Activated gamma-delta T cell treated with anti-CD3 and anti-CD28 coated beads, Interleukin-2, amount 50 U/mL, for 16 hours (primary cell): Measurements from ENCODE around the gene CCDC174.

Source experiments
- DNase-seq: peaks from one replicate; pipeline ENCODE4 v3.0.0-alpha.2; 2020; ENCODE audit warnings: low read depth

CCDC174 gene

GRCh38 chr3:14703128-14703750 lies 51.7 kb downstream of the CCDC174 start:
- DNase-seq = no peak

GRCh38 chr3:14703791-14704190 lies 52.2 kb downstream of the CCDC174 start:
- no peak for DNase-seq

GRCh38 chr3:14706096-14706495 lies 54.5 kb downstream of the CCDC174 start:
- DNase-seq = no peak

GRCh38 chr3:14716591-14716990 lies 65.0 kb downstream of the CCDC174 start:
- no peak for DNase-seq

GRCh38 chr3:14717307-14717706 lies 65.7 kb downstream of the CCDC174 start:
- DNase-seq = no peak

- no peak for DNase-seq
Observed at GRCh38 chr3:14718539-14718938, 67.0 kb downstream of the CCDC174 start.

- no peak for DNase-seq
Observed at GRCh38 chr3:14719006-14719405, 67.4 kb downstream of the CCDC174 start.

GRCh38 chr3:14721126-14721864 lies 69.7 kb downstream of the CCDC174 start:
- DNase-seq = no peak
